HepG2 (cell line): ENCODE results near the gene PLEKHG7. TPM values are rescaled to one million over a fixed set of nuclear protein-coding genes. Genes with fewer than 3 reads are reported as not detected.

Experiments
- ATAC-seq: fragments of 200-7000 bp; cut with Tn5 transposase; 3 replicates; pipeline ENCODE4 v1.9.1; 2020; ENCODE audit warnings: mild to moderate bottlenecking, moderate library complexity
- BruUV-seq: library from RNA; stranded (reverse); fragments of 400-500 nt; replicated peaks from 2 replicates; lab custom pipeline; 2021; lab: Mats Ljungman, UMichigan
- CTCF ChIA-PET: fragments of 300-600 bp; formaldehyde crosslinking; extraction: SDS; loops from one replicate; lab custom pipeline; 2021; ENCODE audit warnings: low total read pairs, inconsistent platforms, low intra/inter-chr PET ratio; lab: Yijun Ruan, JAX
- POLR2A ChIA-PET: fragments of 350-600 bp; sonication (Branson Sonifier 250); formaldehyde crosslinking; loops from one replicate; lab custom pipeline; 2020; ENCODE audit warnings: antibody characterized with exemption, inconsistent platforms; lab: Yijun Ruan, JAX
- DNase-seq: peaks from one replicate; pipeline ENCODE4 v3.0.0-alpha.2; 2015; ENCODE audit warnings: low spot score
- FAIRE-seq: peaks from 3 replicates; lab custom pipeline; 2011; peaks lifted over from hg19 to GRCh38; lab: Jason Lieb, UNC
- H2AFZ ChIP-seq: one replicate; pipeline ENCODE4 v1.6.1; 2011; ENCODE audit warnings: low read length, inconsistent platforms
- H3K27ac ChIP-seq: fragments of 300-600 bp; 3 replicates; pipeline ENCODE4 v1.8.0; 2011; ENCODE audit warnings: mixed run types, mild to moderate bottlenecking, mixed read lengths, low read length, inconsistent platforms; ENCODE audit not compliant: insufficient read depth; ENCODE audit errors: extremely low read length
- H3K27me3 ChIP-seq, 2 experiments: fragments of 200-600 bp in 1 of 2; 2 replicates in 1 of 2; 3 replicates in 1 of 2; pipeline versions ENCODE4 v1.6.0 to v1.8.0; 2011; ENCODE audit warnings: low read length in 2 of 2, mild to moderate bottlenecking in 2 of 2, moderate library complexity in 2 of 2, inconsistent platforms in 1 of 2; ENCODE audit not compliant: insufficient read depth in 2 of 2, control insufficient read depth in 1 of 2
- H3K36me3 ChIP-seq, 2 experiments: fragments of 200-600 bp in 1 of 2; replicated peaks in 1 of 2; 2 replicates in 1 of 2; 3 replicates in 1 of 2; pipeline versions ENCODE4 v1.5.1 to v1.8.0; 2011; ENCODE audit warnings: low read length in 2 of 2, inconsistent platforms in 1 of 2; ENCODE audit not compliant: insufficient read depth in 2 of 2, control insufficient read depth in 1 of 2
- H3K4me1 ChIP-seq: 2 replicates; pipeline ENCODE4 v1.5.1; 2012; ENCODE audit warnings: low read length, inconsistent platforms; ENCODE audit not compliant: insufficient read depth
- H3K4me2 ChIP-seq: 2 replicates; pipeline ENCODE4 v1.6.0; 2011; ENCODE audit warnings: low read depth, low read length, inconsistent platforms
- H3K4me3 ChIP-seq, 3 experiments: fragments of 200-600 bp in 1 of 3; sonication (generic), shearing (Covaris generic) in 1 of 3; replicated peaks in 1 of 3; 2 replicates each; pipeline ENCODE4 v1.5.1; 2011 to 2016; ENCODE audit warnings: low read length in 3 of 3, inconsistent platforms in 2 of 3, low read depth in 2 of 3, mild to moderate bottlenecking in 2 of 3, control low read depth in 1 of 3, mixed read lengths in 1 of 3; ENCODE audit not compliant: insufficient read depth in 1 of 3
- H3K79me2 ChIP-seq: one replicate; pipeline ENCODE4 v1.6.1; 2011; ENCODE audit warnings: low read length, inconsistent platforms; ENCODE audit not compliant: insufficient read depth
- H3K9ac ChIP-seq: 2 replicates; pipeline ENCODE4 v1.6.0; 2011; ENCODE audit warnings: mild to moderate bottlenecking, low read depth, low read length, inconsistent platforms; ENCODE audit not compliant: insufficient read depth
- H3K9me3 ChIP-seq: 2 replicates; pipeline ENCODE4 v1.5.1; 2012; ENCODE audit warnings: mild to moderate bottlenecking, low read length
- H4K20me1 ChIP-seq: 2 replicates; pipeline ENCODE4 v1.6.0; 2011; ENCODE audit warnings: inconsistent platforms, mild to moderate bottlenecking, low read length, moderate library complexity; ENCODE audit not compliant: insufficient read depth
- ATF1 ChIP-seq: IDR thresholded peaks from 2 replicates; pipeline ENCODE4 v1.6.1; 2016; ENCODE audit warnings: mild to moderate bottlenecking, control low read depth
- E2F5 ChIP-seq: sonication (generic); formaldehyde crosslinking; conservative IDR thresholded peaks from 2 replicates; pipeline ENCODE4 v1.4.0; 2020; ENCODE audit warnings: missing genetic modification reagents
- ISX ChIP-seq: sonication (generic); formaldehyde crosslinking; conservative IDR thresholded peaks from 2 replicates; pipeline ENCODE4 v1.5.0; 2020; ENCODE audit warnings: missing genetic modification reagents
- MBD4 ChIP-seq: IDR thresholded peaks from 2 replicates; pipeline ENCODE4 v1.6.1; 2012; ENCODE audit warnings: low read length, inconsistent platforms, borderline replicate concordance
- MLLT10 ChIP-seq: sonication (generic); formaldehyde crosslinking; IDR thresholded peaks from 2 replicates; pipeline ENCODE4 v1.4.0; 2020; ENCODE audit warnings: missing genetic modification reagents
- NCOA1 ChIP-seq: sonication (generic); formaldehyde crosslinking; IDR thresholded peaks from 2 replicates; pipeline ENCODE4 v1.9.0; 2021; ENCODE audit warnings: missing genetic modification reagents
- RCOR2 ChIP-seq: IDR thresholded peaks from 2 replicates; pipeline ENCODE4 v1.6.1; 2016; ENCODE audit warnings: missing biosample characterization, missing genetic modification reagents
- SIN3B ChIP-seq: fragments of 150-350 bp; IDR thresholded peaks from 2 replicates; pipeline ENCODE4 v1.6.1; 2014; ENCODE audit warnings: low read length
- SIX4 ChIP-seq: sonication (generic); formaldehyde crosslinking; IDR thresholded peaks from 2 replicates; pipeline ENCODE4 v1.4.0; 2020; ENCODE audit warnings: missing genetic modification reagents
- TBL1XR1 ChIP-seq: fragments of 150-350 bp; IDR thresholded peaks from 2 replicates; pipeline ENCODE4 v1.6.1; 2014; ENCODE audit warnings: borderline replicate concordance, low read length; ENCODE audit not compliant: partially characterized antibody
- ZBTB33 ChIP-seq: sonication (generic); formaldehyde crosslinking; IDR thresholded peaks from 2 replicates; pipeline ENCODE4 v1.4.0; 2020; ENCODE audit warnings: missing genetic modification reagents
- ZNF264 ChIP-seq: sonication (generic); formaldehyde crosslinking; IDR thresholded peaks from 2 replicates; pipeline ENCODE4 v1.4.0; 2020; ENCODE audit warnings: missing genetic modification reagents
- ZNF30 ChIP-seq: sonication (generic); formaldehyde crosslinking; IDR thresholded peaks from 2 replicates; pipeline ENCODE4 v1.5.0; 2020; ENCODE audit warnings: mild to moderate bottlenecking, missing genetic modification reagents
- ZNF550 ChIP-seq: sonication (generic); formaldehyde crosslinking; IDR thresholded peaks from 2 replicates; pipeline ENCODE4 v1.4.0; 2020; ENCODE audit warnings: mild to moderate bottlenecking, missing genetic modification reagents, borderline replicate concordance
- ZNF552 ChIP-seq: sonication (generic); formaldehyde crosslinking; IDR thresholded peaks from 2 replicates; pipeline ENCODE4 v1.9.0; 2022; ENCODE audit warnings: missing genetic modification reagents, mild to moderate bottlenecking, borderline replicate concordance
- ZNF567 ChIP-seq: sonication (generic); formaldehyde crosslinking; IDR thresholded peaks from 2 replicates; pipeline ENCODE4 v1.8.1; 2023; ENCODE audit warnings: mild to moderate bottlenecking, missing genetic modification reagents, borderline replicate concordance
- ZNF614 ChIP-seq: IDR thresholded peaks from 2 replicates; pipeline ENCODE4 v1.6.1; 2018; ENCODE audit warnings: missing biosample characterization, missing genetic modification reagents, inconsistent platforms, borderline replicate concordance
- WGBS: methylation state at CpG from one replicate; pipeline ENCODE4 v1.1.6; 2017; ENCODE audit warnings: low lambda C conversion rate; 5-methylcytosine and 5-hydroxymethylcytosine counted together
- in situ Hi-C: cut with HindIII; loops from 2 replicates; pipeline ENCODE4 v1.10.0; 2017; ENCODE audit warnings: low pct_unique_long_range_greater_than_20kb; ENCODE audit not compliant: extremely low pct_ligation_motif_present
- intact Hi-C: fragments of 100-400 bp; cut with micrococcal nuclease; formaldehyde crosslinking; loops from one replicate; pipeline ENCODE4 v1.10.0; 2022; ENCODE audit not compliant: unreplicated experiment
- polyA plus RNA-seq, 8 experiments: library from polyadenylated mRNA; depleted of rRNA in 3 of 8; stranded (reverse) in 7 of 8; unstranded in 1 of 8; fragments of >200 nt; fragmentation: Illumina TruSeq in 4 of 8; extraction: Trizol in 4 of 8; gene quantifications; 2 replicates each; pipeline versions ENCODE4 v1.2.1 to v1.2.3, GENCODE V29; 2011 to 2016; ENCODE audit warnings: low read depth in 4 of 8, missing spikeins in 1 of 8, mixed read lengths in 1 of 8; ENCODE audit not compliant: insufficient read depth in 1 of 8
- total RNA-seq, 5 experiments: library from RNA; depleted of rRNA; stranded (reverse); fragments of >200 nt; fragmentation: Illumina TruSeq; extraction: Trizol; gene quantifications; 2 replicates each; pipeline ENCODE4 v1.2.3, GENCODE V29; 2016; ENCODE audit warnings: low read depth in 1 of 5

PLEKHG7 gene
- total and polyA plus RNA-seq, 2 of the 13 experiments (the other 11 are each of a cell fraction or from before 2014, with no cell fraction given): not detected

GRCh38 chr12:92706594-92706993 lies 3.8 kb downstream of the PLEKHG7 start (continued):
- no peak for TF ChIP-seq TBL1XR1

GRCh38 chr12:92707926-92708325 lies 5.1 kb downstream of the PLEKHG7 start:
- no peak for DNase-seq
- WGBS: 0% methylated on average over 1 of the region's 1 CpG
- no TSS peak for BruUV-seq
- CTCF ChIA-PET: no interaction called here
- no peak overlapping the region for H2AFZ ChIP-seq
- H3K36me3 ChIP-seq: no peaks in the 10 kb centered on the region
- intact Hi-C loops: no loop called here
- POLR2A ChIA-PET: no interaction called here
- H3K4me3 ChIP-seq: no peak overlapping the region
- no peak overlapping the region for H3K9ac ChIP-seq
- no peaks in the 10 kb centered on the region for H3K9me3 ChIP-seq
- H3K4me1 ChIP-seq: peaks cover 10% of the 10 kb centered on the region
- no peaks in the 10 kb centered on the region for H4K20me1 ChIP-seq
- no peak for FAIRE-seq
- TF ChIP-seq ZNF567 (CRISPR knock-in tag) (no peak), MLLT10 (CRISPR knock-in tag) (no peak)
- no peak for ATAC-seq
- no peak overlapping the region for H3K4me2 ChIP-seq
- no peaks in the 10 kb centered on the region for H3K79me2 ChIP-seq
- in situ Hi-C loops: no loop called here
- H3K27ac ChIP-seq: no peak overlapping the region
- no peaks in the 10 kb centered on the region for H3K27me3 ChIP-seq

- POLR2A ChIA-PET: no interaction called here
- Histone ChIP-seq H3K36me3 (no peaks in the 10 kb centered on the region), H3K27ac (no peak overlapping the region), H3K9me3 (no peaks in the 10 kb centered on the region), H3K4me1 (peaks cover 7% of the 10 kb centered on the region; the same call in 1 of the 2 replicates), H2AFZ (no peak overlapping the region), H3K79me2 (no peaks in the 10 kb centered on the region), H4K20me1 (no peaks in the 10 kb centered on the region), H3K4me2 (no peak overlapping the region), H3K27me3 (no peaks in the 10 kb centered on the region; a peak in 1 of 5 replicates), H3K9ac (no peak overlapping the region), H3K4me3 (no peak overlapping the region)
- WGBS: 15% methylated on average over 1 of the region's 1 CpG
- intact Hi-C loops (no loop called here), in situ Hi-C loops (no loop called here)
- no peak for ATAC-seq
- no TSS peak for BruUV-seq
- DNase-seq: no peak
- CTCF ChIA-PET: no interaction called here
- no peak for FAIRE-seq
- no peak for TF ChIP-seq RCOR2 (CRISPR knock-in tag)
- TF ChIP-seq ZNF550 (CRISPR knock-in tag): no peak
- TF ChIP-seq E2F5: no peak
- TF ChIP-seq TBL1XR1: no peak
- TF ChIP-seq SIN3B: no peak
- no peak for TF ChIP-seq SIX4 (CRISPR knock-in tag)
- no peak for TF ChIP-seq ZNF264 (CRISPR knock-in tag)
- no peak for TF ChIP-seq ISX (CRISPR knock-in tag)
- TF ChIP-seq ZBTB33: no peak
- TF ChIP-seq MBD4: no peak
- TF ChIP-seq NCOA1: no peak
- TF ChIP-seq ZNF614 (CRISPR knock-in tag): no peak
- no peak for TF ChIP-seq ZNF552 (CRISPR knock-in tag)
- no peak for TF ChIP-seq ATF1 (CRISPR knock-in tag)
- TF ChIP-seq ZNF30 (CRISPR knock-in tag): no peak
These were observed 12.8 kb downstream of the PLEKHG7 start for GRCh38 chr12:92715625-92716024.
